PFSK-1 (cell line): Measurements from ENCODE around the gene SOX12.

ENCODE experiments used
- FOXP2 ChIP-seq: optimal IDR thresholded peaks from 2 replicates; pipeline ENCODE3; 2011; ENCODE audit warnings: borderline replicate concordance, control low read depth, inconsistent platforms; ENCODE audit not compliant: insufficient read depth; ENCODE audit errors: extremely low read length, extremely low read depth
- POLR2AphosphoS5 ChIP-seq: IDR thresholded peaks from 2 replicates; pipeline ENCODE4 v1.6.1; 2012; ENCODE audit warnings: low read depth, mild to moderate bottlenecking, control low read depth, low read length, moderate library complexity
- REST ChIP-seq, 2 experiments: IDR thresholded peaks; 2 replicates each; pipeline versions ENCODE4 v1.6.1 to v1.8.0; 2011 to 2012; ENCODE audit warnings: low read depth in 2 of 2, low read length in 2 of 2, control low read depth in 1 of 2, inconsistent platforms in 1 of 2, mild to moderate bottlenecking in 1 of 2, moderate library complexity in 1 of 2; ENCODE audit not compliant: insufficient read depth in 1 of 2
- SIN3A ChIP-seq: IDR thresholded peaks from 2 replicates; pipeline ENCODE4 v1.6.1; 2012; ENCODE audit warnings: mild to moderate bottlenecking, low read length, moderate library complexity, borderline replicate concordance; ENCODE audit not compliant: insufficient read depth
- TAF1 ChIP-seq: IDR thresholded peaks from 2 replicates; pipeline ENCODE4 v1.6.1; 2012; ENCODE audit warnings: low read length, control low read depth, borderline replicate concordance; ENCODE audit not compliant: insufficient read depth

Gene SOX12

GRCh38 chr20:328027-328974, 2.9 kb downstream of the SOX12 start:
- TF ChIP-seq REST (IDR thresholded peaks at IDR 0.05; ENCODE audit: insufficient read depth in 1 of 2, low read depth in 2 of 2, low read length in 2 of 2) (no peak), SIN3A (no peak), FOXP2 (no peak)

- TF ChIP-seq SIN3A (no peak), POLR2AphosphoS5 (no peak), FOXP2 (no peak)
Measured at GRCh38 chr20:328975-329695, 3.8 kb downstream of the SOX12 start.

GRCh38 chr20:329851-330232, 4.5 kb downstream of the SOX12 start:
- no peak for TF ChIP-seq TAF1
- no peak for TF ChIP-seq SIN3A
- TF ChIP-seq FOXP2, result no peak
- TF ChIP-seq POLR2AphosphoS5, result no peak
- TF ChIP-seq REST (IDR thresholded peaks at IDR 0.05; ENCODE audit: insufficient read depth in 1 of 2, low read depth in 2 of 2, low read length in 2 of 2), result no peak

GRCh38 chr20:330233-331149, 5.1 kb downstream of the SOX12 start:
- TF ChIP-seq REST (IDR thresholded peaks at IDR 0.05; ENCODE audit: insufficient read depth in 1 of 2, low read depth in 2 of 2, low read length in 2 of 2), result no peak
- peak; percentile 42; the same call in 1 of the 2 replicates for TF ChIP-seq POLR2AphosphoS5

GRCh38 chr20:334578-334977, 9.2 kb downstream of the SOX12 start:
- TF ChIP-seq POLR2AphosphoS5, result no peak
- TF ChIP-seq SIN3A, result no peak
- no peak for TF ChIP-seq REST (IDR thresholded peaks at IDR 0.05; ENCODE audit: insufficient read depth in 1 of 2, low read depth in 2 of 2, low read length in 2 of 2)
- no peak for TF ChIP-seq TAF1
- TF ChIP-seq FOXP2, result no peak
